Measurements from ENCODE around the gene KIF2A. TPM values are rescaled to one million over a fixed set of nuclear protein-coding genes. Genes with fewer than 3 reads are reported as not detected.
A peak's percentile ranks its signal among the peaks of the same experiment; 100 is the strongest.

Gene KIF2A
- 31.4 TPM for polyA plus RNA-seq (2012; ENCODE audit: insufficient read depth, insufficient read length, low read depth)

- Histone ChIP-seq H3K27me3 (no peaks in the 10 kb centered on the region), H3K9me3 (no peaks in the 10 kb centered on the region), H3K4me3 (ENCODE audit: low read depth, low read length) (peak within 1 kb of the TSS; percentile 60), H3K36me3 (peaks cover 7% of the 10 kb centered on the region; the same call in 1 of the 2 replicates), H3K4me1 (peaks cover 5% of the 10 kb centered on the region; the same call in 1 of the 2 replicates)
- peak; percentile 93 for DNase-seq
- TF ChIP-seq CTCF (IDR thresholded peaks at IDR 0.05; ENCODE audit: low read depth, low read length): no peak
Measured at GRCh38 chr5:62305715-62306322, at the start of gene KIF2A. TSS of gene KIF2A (plus strand) at chr5:62306206. CDS start at chr5:62306473, 267 bp downstream.

- Histone ChIP-seq H3K4me3 (ENCODE audit: low read depth, low read length) (no peak overlapping the region), H3K36me3 (no peaks in the 10 kb centered on the region), H3K27me3 (no peaks in the 10 kb centered on the region), H3K9me3 (no peaks in the 10 kb centered on the region), H3K4me1 (peaks cover 13% of the 10 kb centered on the region)
- no peak for DNase-seq
- no peak for TF ChIP-seq CTCF (IDR thresholded peaks at IDR 0.05; ENCODE audit: low read depth, low read length)
Measured at GRCh38 chr5:62257020-62257367, 49.0 kb upstream of the KIF2A start.

- H3K4me1 ChIP-seq: peaks cover 13% of the 10 kb centered on the region
- H3K36me3 ChIP-seq: no peaks in the 10 kb centered on the region
- no peaks in the 10 kb centered on the region for H3K27me3 ChIP-seq
- no peaks in the 10 kb centered on the region for H3K9me3 ChIP-seq
- H3K4me3 ChIP-seq (ENCODE audit: low read depth, low read length): no peak overlapping the region
- TF ChIP-seq CTCF (IDR thresholded peaks at IDR 0.05; ENCODE audit: low read depth, low read length): no peak
- no peak for DNase-seq
Measured at GRCh38 chr5:62258654-62259053, 47.4 kb upstream of the KIF2A start.

GRCh38 chr5:62259699-62260250, 46.2 kb upstream of the KIF2A start:
- no peak for TF ChIP-seq CTCF (IDR thresholded peaks at IDR 0.05; ENCODE audit: low read depth, low read length)
- DNase-seq: no peak
- Histone ChIP-seq H3K4me1 (peaks cover 13% of the 10 kb centered on the region), H3K9me3 (no peaks in the 10 kb centered on the region), H3K4me3 (ENCODE audit: low read depth, low read length) (no peak overlapping the region), H3K27me3 (no peaks in the 10 kb centered on the region), H3K36me3 (no peaks in the 10 kb centered on the region)

- no peak overlapping the region for H3K4me3 ChIP-seq (ENCODE audit: low read depth, low read length)
- no peak for TF ChIP-seq CTCF (IDR thresholded peaks at IDR 0.05; ENCODE audit: low read depth, low read length)
Measured at GRCh38 chr5:62260513-62260912, 45.5 kb upstream of the KIF2A start.

GRCh38 chr5:62263401-62263800, 42.6 kb upstream of the KIF2A start:
- Histone ChIP-seq H3K4me3 (ENCODE audit: low read depth, low read length) (no peak overlapping the region), H3K4me1 (no peaks in the 10 kb centered on the region), H3K36me3 (no peaks in the 10 kb centered on the region), H3K27me3 (no peaks in the 10 kb centered on the region), H3K9me3 (no peaks in the 10 kb centered on the region)
- DNase-seq: no peak
- no peak for TF ChIP-seq CTCF (IDR thresholded peaks at IDR 0.05; ENCODE audit: low read depth, low read length)

More at GRCh38 chr5:62260513-62260912, 45.5 kb upstream of the KIF2A start:
- no peaks in the 10 kb centered on the region for H3K27me3 ChIP-seq
- H3K36me3 ChIP-seq: no peaks in the 10 kb centered on the region
- DNase-seq: no peak
- no peaks in the 10 kb centered on the region for H3K9me3 ChIP-seq
- peaks cover 13% of the 10 kb centered on the region for H3K4me1 ChIP-seq

Measured in BE2C (cell line).